H9 (cell line): ENCODE data around the gene C13orf42. TPM values are rescaled to one million over a fixed set of nuclear protein-coding genes. Genes with fewer than 3 reads are reported as not detected.

ENCODE experiments used
- DNase-seq: peaks from one replicate; pipeline ENCODE4 v3.0.0-alpha.2; 2017
- H2AFZ ChIP-seq: one replicate; pipeline ENCODE4 v1.6.1; 2013; ENCODE audit warnings: mild to moderate bottlenecking, low read length, control low read depth, moderate library complexity
- H2AK5ac ChIP-seq: 2 replicates; pipeline ENCODE4 v1.6.1; 2013; ENCODE audit warnings: low read length, control low read depth, mixed read lengths; ENCODE audit not compliant: insufficient read length
- H2BK120ac ChIP-seq: one replicate; pipeline ENCODE4 v1.6.1; 2013; ENCODE audit warnings: low read depth, mild to moderate bottlenecking, low read length, control low read depth, inconsistent platforms; ENCODE audit not compliant: poor library complexity, severe bottlenecking
- H2BK12ac ChIP-seq: 2 replicates; pipeline ENCODE4 v1.6.1; 2013; ENCODE audit warnings: low read length, control low read depth, mixed read lengths, low read depth; ENCODE audit not compliant: insufficient read length
- H2BK15ac ChIP-seq: 2 replicates; pipeline ENCODE4 v1.6.1; 2013; ENCODE audit warnings: low read depth, low read length, control low read depth
- H2BK20ac ChIP-seq: one replicate; pipeline ENCODE4 v1.6.1; 2013; ENCODE audit warnings: low read depth, mild to moderate bottlenecking, low read length, control low read depth, inconsistent platforms; ENCODE audit not compliant: poor library complexity, severe bottlenecking
- H2BK5ac ChIP-seq: 2 replicates; pipeline ENCODE4 v1.6.1; 2013; ENCODE audit warnings: low read length, control low read depth, mixed read lengths; ENCODE audit not compliant: insufficient read length
- H3K14ac ChIP-seq: 2 replicates; pipeline ENCODE4 v1.6.1; 2013; ENCODE audit warnings: low read length, control low read depth; ENCODE audit not compliant: insufficient read depth
- H3K18ac ChIP-seq: 2 replicates; pipeline ENCODE4 v1.6.1; 2013; ENCODE audit warnings: low read depth, mild to moderate bottlenecking, mixed read lengths, low read length, control low read depth; ENCODE audit not compliant: insufficient read length
- H3K23ac ChIP-seq: 2 replicates; pipeline ENCODE4 v1.6.1; 2013; ENCODE audit warnings: low read length, control low read depth, mixed read lengths, low read depth; ENCODE audit not compliant: insufficient read length
- H3K23me2 ChIP-seq: 2 replicates; pipeline ENCODE4 v1.6.1; 2013; ENCODE audit warnings: low read depth, mild to moderate bottlenecking, mixed read lengths, low read length, control low read depth; ENCODE audit not compliant: insufficient read length, poor library complexity, severe bottlenecking
- H3K27ac ChIP-seq: 2 replicates; pipeline ENCODE4 v1.5.1; 2013; ENCODE audit warnings: low read length, control low read depth, mixed read lengths, low read depth; ENCODE audit not compliant: insufficient read length
- H3K27me3 ChIP-seq: 2 replicates; pipeline ENCODE4 v1.6.1; 2013; ENCODE audit warnings: low read length, control low read depth, inconsistent platforms; ENCODE audit not compliant: insufficient read depth
- H3K4ac ChIP-seq: 2 replicates; pipeline ENCODE4 v1.6.1; 2013; ENCODE audit warnings: low read depth, mild to moderate bottlenecking, control low read depth, inconsistent platforms, low read length, moderate library complexity
- H3K4me1 ChIP-seq: 2 replicates; pipeline ENCODE4 v1.6.1; 2013; ENCODE audit warnings: low read length, control low read depth, inconsistent platforms; ENCODE audit not compliant: insufficient read depth
- H3K4me2 ChIP-seq: 2 replicates; pipeline ENCODE4 v1.6.1; 2013; ENCODE audit warnings: low read length, control low read depth, mixed read lengths; ENCODE audit not compliant: insufficient read length, insufficient read depth
- H3K56ac ChIP-seq: 2 replicates; pipeline ENCODE4 v1.6.1; 2013; ENCODE audit warnings: low read depth, mild to moderate bottlenecking, mixed read lengths, low read length, control low read depth; ENCODE audit not compliant: insufficient read length
- H3K79me1 ChIP-seq: 2 replicates; pipeline ENCODE4 v1.6.1; 2013; ENCODE audit warnings: low read depth, mild to moderate bottlenecking, moderate library complexity, low read length, control low read depth, inconsistent platforms; ENCODE audit not compliant: insufficient read depth, poor library complexity, severe bottlenecking
- H3K79me2 ChIP-seq: 2 replicates; pipeline ENCODE4 v1.6.1; 2013; ENCODE audit warnings: low read length, control low read depth, inconsistent platforms; ENCODE audit not compliant: insufficient read depth
- H3K9ac ChIP-seq: 2 replicates; pipeline ENCODE4 v1.6.1; 2013; ENCODE audit warnings: low read length, control low read depth, mixed read lengths; ENCODE audit not compliant: insufficient read length; ENCODE audit errors: extremely low read depth
- H3K9me3 ChIP-seq: one replicate; pipeline ENCODE4 v1.6.1; 2013; ENCODE audit warnings: low read depth, low read length, inconsistent platforms; ENCODE audit not compliant: control insufficient read depth
- H3T11ph ChIP-seq: one replicate; pipeline ENCODE4 v1.6.1; 2013; ENCODE audit warnings: mild to moderate bottlenecking, low read length, control low read depth, inconsistent platforms
- H4K20me1 ChIP-seq: one replicate; pipeline ENCODE4 v1.6.1; 2013; ENCODE audit not compliant: control insufficient read depth, insufficient read length, insufficient read depth
- H4K5ac ChIP-seq: 2 replicates; pipeline ENCODE4 v1.6.1; 2013; ENCODE audit warnings: low read depth, mild to moderate bottlenecking, mixed read lengths, low read length, control low read depth; ENCODE audit not compliant: insufficient read length
- H4K8ac ChIP-seq: replicated peaks from 2 replicates; pipeline ENCODE4 v1.6.1; 2013; ENCODE audit warnings: low read length, control low read depth, mixed read lengths, low read depth; ENCODE audit not compliant: insufficient read length
- H4K91ac ChIP-seq: 2 replicates; pipeline ENCODE4 v1.6.1; 2013; ENCODE audit warnings: low read depth, mild to moderate bottlenecking, moderate library complexity, mixed read lengths, low read length, control low read depth; ENCODE audit not compliant: insufficient read length
- H3K27ac Mint-ChIP-seq, 3 experiments: 2 replicates in 2 of 3; 3 replicates in 1 of 3; pipeline ENCODE4 v1.8.0; 2020 to 2021; ENCODE audit warnings: mixed read lengths in 3 of 3, mild to moderate bottlenecking in 1 of 3, moderate library complexity in 1 of 3
- H3K27me3 Mint-ChIP-seq: 2 replicates; pipeline ENCODE4 v1.8.0; 2021; ENCODE audit warnings: low read depth, mild to moderate bottlenecking, moderate library complexity, mixed read lengths
- H3K36me3 Mint-ChIP-seq, 3 experiments: 2 replicates in 2 of 3; 3 replicates in 1 of 3; pipeline ENCODE4 v1.8.0; 2020 to 2021; ENCODE audit warnings: low read depth in 3 of 3, mixed read lengths in 3 of 3; ENCODE audit not compliant: insufficient read depth in 1 of 3
- H3K4me1 Mint-ChIP-seq, 2 experiments: 2 replicates each; pipeline ENCODE4 v1.8.0; 2020; ENCODE audit warnings: mixed read lengths in 2 of 2
- H3K4me3 Mint-ChIP-seq, 2 experiments: 2 replicates in 1 of 2; 3 replicates in 1 of 2; pipeline ENCODE4 v1.8.0; 2020 to 2021; ENCODE audit warnings: mild to moderate bottlenecking in 2 of 2, mixed read lengths in 2 of 2, moderate library complexity in 1 of 2
- H3K9me3 Mint-ChIP-seq, 2 experiments: 2 replicates in 1 of 2; 3 replicates in 1 of 2; pipeline ENCODE4 v1.8.0; 2020; ENCODE audit warnings: mild to moderate bottlenecking in 2 of 2, mixed read lengths in 2 of 2, moderate library complexity in 1 of 2
- CTCF ChIP-seq: fragments of 200-600 bp; sonication (generic); conservative IDR thresholded peaks from 3 replicates; pipeline ENCODE4 v1.8.0; 2021; ENCODE audit warnings: antibody characterized with exemption, mild to moderate bottlenecking
- WGBS: extraction: QIAGEN DNeasy Blood & Tissue Kit; methylation state at CpG from one replicate; pipeline ENCODE4 v1.1.7; 2013; ENCODE audit warnings: missing lambda C conversion rate, low lambda C conversion rate, mixed read lengths; ENCODE audit not compliant: insufficient read length; ENCODE audit errors: extremely low coverage; 5-methylcytosine and 5-hydroxymethylcytosine counted together
- total RNA-seq: library from RNA; stranded (reverse); gene quantifications from 2 replicates; pipeline ENCODE4 v1.2.1, GENCODE V29; 2021

The C13orf42 gene
- total RNA-seq, 1 experiment from 2014 or later = 16.5 TPM

GRCh38 chr13:51070005-51070649 lies 40.9 kb downstream of the C13orf42 start:
- no peaks in the 10 kb centered on the region for H3K9me3 ChIP-seq
- peaks cover 11 to 18% of the 10 kb centered on the region in 2 experiments for H3K4me1 Mint-ChIP-seq
- H4K20me1 ChIP-seq = no peaks in the 10 kb centered on the region
- no peak overlapping the region for H3K9ac ChIP-seq
- no peaks in the 10 kb centered on the region for H3K79me1 ChIP-seq
- no peaks in the 10 kb centered on the region for H3K23me2 ChIP-seq
- H3K4me2 ChIP-seq = no peak overlapping the region
- H2BK12ac ChIP-seq = no peak overlapping the region
- peaks cover 10% of the 10 kb centered on the region in 2 experiments; a peak in 4 of 5 replicates for H3K9me3 Mint-ChIP-seq
- H4K91ac ChIP-seq = no peak overlapping the region
- H2AK5ac ChIP-seq = no peak overlapping the region
- no peak overlapping the region for H3T11ph ChIP-seq
- H3K56ac ChIP-seq = no peak overlapping the region
- no peak overlapping the region for H3K14ac ChIP-seq
- no peak overlapping the region for H3K4ac ChIP-seq
- no peak overlapping the region for H2BK20ac ChIP-seq
- no peaks in the 10 kb centered on the region for H3K79me2 ChIP-seq
- no peaks in the 10 kb centered on the region for H3K27me3 ChIP-seq
- peak; percentile 98 for TF ChIP-seq CTCF
- no peak overlapping the region for H4K8ac ChIP-seq
- no peak overlapping the region for H2AFZ ChIP-seq
- peaks cover 9% of the 10 kb centered on the region for H3K27me3 Mint-ChIP-seq
- H3K36me3 Mint-ChIP-seq = no peaks in the 10 kb centered on the region; a peak in 1 of 7 replicates
- no peak overlapping the region for H3K18ac ChIP-seq
- H3K27ac Mint-ChIP-seq = peak overlapping the region in 1 of 3 experiments; percentile 31; a peak in 1 of 7 replicates
- H4K5ac ChIP-seq = no peak overlapping the region
- no peak overlapping the region for H3K4me3 Mint-ChIP-seq
- H3K4me1 ChIP-seq = no peaks in the 10 kb centered on the region
- H3K23ac ChIP-seq = no peak overlapping the region
- H2BK15ac ChIP-seq = no peak overlapping the region
- DNase-seq = peak; percentile 87
- no CpG with 5 or more reads among the region's 11 CpGs for WGBS
- no peak overlapping the region for H2BK5ac ChIP-seq
- H3K27ac ChIP-seq = no peak overlapping the region
- no peak overlapping the region for H2BK120ac ChIP-seq
